Measurements from ENCODE around the gene GOLM1.

GOLM1 gene

GRCh38 chr9:86134361-86134760 lies 35.0 kb upstream of the GOLM1 start (continued):
- TF ChIP-seq ZNF529 (tag by site-specific recombination; IDR thresholded peaks at IDR 0.05; ENCODE audit: insufficient replicate concordance) (no peak), ZNF132 (tag by site-specific recombination; IDR thresholded peaks at IDR 0.05; ENCODE audit: borderline replicate concordance) (no peak), ZNF626 (tag by site-specific recombination; IDR thresholded peaks at IDR 0.05) (no peak), TRIM28 (IDR thresholded peaks at IDR 0.05; ENCODE audit: borderline replicate concordance, low read length) (no peak), HOXD13 (CRISPR knock-in tag; IDR thresholded peaks at IDR 0.05; ENCODE audit: borderline replicate concordance) (no peak), SP2 (tag by site-specific recombination; IDR thresholded peaks at IDR 0.05) (no peak), ZNF629 (tag by site-specific recombination; IDR thresholded peaks at IDR 0.05) (no peak), ZNF501 (tag by site-specific recombination; IDR thresholded peaks at IDR 0.05) (no peak)
- TF ChIP-seq, protein P1, sequence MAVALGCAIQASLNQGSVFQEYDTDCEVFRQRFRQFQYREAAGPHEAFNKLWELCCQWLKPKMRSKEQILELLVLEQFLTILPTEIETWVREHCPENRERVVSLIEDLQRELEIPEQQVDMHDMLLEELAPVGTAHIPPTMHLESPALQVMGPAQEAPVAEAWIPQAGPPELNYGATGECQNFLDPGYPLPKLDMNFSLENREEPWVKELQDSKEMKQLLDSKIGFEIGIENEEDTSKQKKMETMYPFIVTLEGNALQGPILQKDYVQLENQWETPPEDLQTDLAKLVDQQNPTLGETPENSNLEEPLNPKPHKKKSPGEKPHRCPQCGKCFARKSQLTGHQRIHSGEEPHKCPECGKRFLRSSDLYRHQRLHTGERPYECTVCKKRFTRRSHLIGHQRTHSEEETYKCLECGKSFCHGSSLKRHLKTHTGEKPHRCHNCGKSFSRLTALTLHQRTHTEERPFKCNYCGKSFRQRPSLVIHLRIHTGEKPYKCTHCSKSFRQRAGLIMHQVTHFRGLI (tag by site-specific recombination; IDR thresholded peaks at IDR 0.05), result no peak

DNA sequence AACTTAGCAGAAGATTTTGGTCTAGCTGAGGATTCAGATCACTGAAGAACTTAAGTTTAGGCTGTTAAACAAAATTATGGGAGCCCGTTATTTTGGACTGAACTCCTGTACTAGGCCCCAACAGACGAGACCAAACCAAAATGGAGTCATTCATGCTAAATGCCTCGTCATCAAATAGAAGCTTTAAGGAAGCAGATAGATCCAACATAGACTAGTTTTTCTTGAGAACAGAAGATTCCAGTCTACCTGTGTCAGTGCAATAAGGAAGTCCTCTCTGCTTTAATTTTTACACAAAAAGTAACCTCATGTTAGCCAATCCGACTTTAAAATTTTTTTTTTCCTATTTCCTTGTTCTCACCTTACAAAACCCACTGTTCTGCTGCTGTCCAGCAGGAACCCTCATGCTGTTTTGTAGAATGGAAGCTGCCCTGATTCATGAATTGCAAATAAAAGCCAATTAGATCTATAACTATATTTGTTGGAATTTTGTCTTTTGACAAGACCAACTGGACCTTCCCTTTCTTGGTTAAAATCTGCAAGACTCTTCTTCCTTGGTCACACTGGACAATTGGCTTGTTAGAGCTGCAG lies 29.0 kb upstream of the GOLM1 start:
- Histone ChIP-seq H3K4me1 (ENCODE audit: control insufficient read depth, insufficient read depth, low read length) (peaks cover 15% of the 10 kb centered on the region), H3K4me3 (ENCODE audit: low read depth, low read length) (no peak overlapping the region), H3K9me3 (ENCODE audit: control insufficient read depth, insufficient read depth, low read depth, low read length) (no peaks in the 10 kb centered on the region), H3K36me3 (ENCODE audit: control insufficient read depth in 2 of 2, insufficient read depth in 1 of 2, low read length in 2 of 2) (no peaks in the 10 kb centered on the region), H3K27ac (ENCODE audit: extremely low read depth, low read depth, low read length) (peak overlapping the region; percentile 67)
- TF ChIP-seq REST (tag by site-specific recombination; IDR thresholded peaks at IDR 0.05), result peak; percentile 72
- TF ChIP-seq ZNF112 (tag by site-specific recombination; IDR thresholded peaks at IDR 0.05), result no peak
- POLR2A ChIA-PET, result interaction anchor here (2.6 kb wide), 1 partner anchor 29 kb away, joined by 33 read pairs; the partner anchor contains the start of gene GOLM1
- CTCF ChIA-PET, result interaction anchor here (0.5 to 1.6 kb wide), 3 partner anchors 10 to 74 kb away, joined by 3 to 5 read pairs (median 4); no protein-coding TSS in a partner anchor

GRCh38 chr9:86126998-86127972 lies 27.9 kb upstream of the GOLM1 start:
- Histone ChIP-seq H3K27ac (ENCODE audit: extremely low read depth, low read depth, low read length) (peak overlapping the region; percentile 67), H3K4me3 (ENCODE audit: low read depth, low read length) (no peak overlapping the region), H3K36me3 (ENCODE audit: control insufficient read depth in 2 of 2, insufficient read depth in 1 of 2, low read length in 2 of 2) (no peaks in the 10 kb centered on the region), H3K4me1 (ENCODE audit: control insufficient read depth, insufficient read depth, low read length) (peaks cover 15% of the 10 kb centered on the region), H3K9me3 (ENCODE audit: control insufficient read depth, insufficient read depth, low read depth, low read length) (no peaks in the 10 kb centered on the region)
- CTCF ChIA-PET, result interaction anchor here (0.5 to 1.6 kb wide), 7 partner anchors 9 to 835 kb away, joined by 3 to 5 read pairs (median 3); no protein-coding TSS in a partner anchor
- POLR2A ChIA-PET, result interaction anchor here (0.6 to 2.6 kb wide), 4 partner anchors 28 to 155 kb away, joined by 3 to 33 read pairs (median 4); partner anchors contain the start of genes GOLM1 and ISCA1
- no peak for TF ChIP-seq KLF8 (tag by site-specific recombination; IDR thresholded peaks at IDR 0.05)
- TF ChIP-seq ZNF394 (tag by site-specific recombination; IDR thresholded peaks at IDR 0.05; ENCODE audit: borderline replicate concordance), result no peak; the same call in 1 of the 2 replicates
- peak; percentile 66; the same call in 1 of the 2 replicates for TF ChIP-seq ZBTB8A (tag by site-specific recombination; IDR thresholded peaks at IDR 0.05)
- no peak for TF ChIP-seq ZNF549 (tag by site-specific recombination; IDR thresholded peaks at IDR 0.05)
- no peak for TF ChIP-seq ZNF521 (tag by site-specific recombination; IDR thresholded peaks at IDR 0.05)
- TF ChIP-seq OSR2 (tag by site-specific recombination; IDR thresholded peaks at IDR 0.05), result peak; percentile 95
- TF ChIP-seq ZNF639 (tag by site-specific recombination; IDR thresholded peaks at IDR 0.05), result no peak
- TF ChIP-seq ZNF510 (tag by site-specific recombination; IDR thresholded peaks at IDR 0.05; ENCODE audit: insufficient replicate concordance), result no peak
- peak; percentile 60 for TF ChIP-seq SP2 (tag by site-specific recombination; IDR thresholded peaks at IDR 0.05)
- TF ChIP-seq ZNF530 (tag by site-specific recombination; IDR thresholded peaks at IDR 0.05; ENCODE audit: low read depth), result no peak

Measured in HEK293 (cell line).